Measurements from ENCODE around the gene EFCAB3. TPM values are rescaled to one million over a fixed set of nuclear protein-coding genes. Genes with fewer than 3 reads are reported as not detected.

EFCAB3 gene
- polyA plus RNA-seq (2012; ENCODE audit: insufficient read length, low read depth), result not detected

DNA sequence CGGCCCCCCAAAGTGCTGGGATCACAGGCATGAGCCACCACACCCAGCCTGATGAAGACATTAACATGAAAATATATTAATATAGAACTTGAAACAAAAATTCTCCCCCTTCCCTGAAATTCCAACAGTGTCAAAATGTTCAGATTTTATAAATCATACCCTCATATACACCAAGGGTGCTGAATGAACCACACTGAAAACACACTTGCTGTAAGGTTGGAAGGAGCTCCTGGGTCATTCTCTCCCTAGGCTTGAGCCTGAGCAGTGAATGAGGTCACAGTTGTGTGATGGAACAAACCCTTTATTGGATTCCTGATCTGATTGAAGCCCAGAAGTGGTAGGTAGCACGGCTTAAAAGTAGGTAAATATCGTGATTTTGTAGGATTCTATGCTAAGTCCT is at the start of gene EFCAB3:
TSS of gene EFCAB3 (plus strand) at position 301 of the 400 bp plus-strand sequence. CDS start 2,427 bp downstream, outside the sequence.
- TF ChIP-seq FOXP2 (optimal IDR thresholded peaks at IDR 0.05; ENCODE audit: borderline replicate concordance, extremely low read depth, extremely low read length, insufficient read depth) (no peak), TAF1 (IDR thresholded peaks at IDR 0.05; ENCODE audit: borderline replicate concordance, insufficient read depth, low read length) (no peak), POLR2AphosphoS5 (IDR thresholded peaks at IDR 0.05; ENCODE audit: low read depth, low read length) (no peak), SIN3A (IDR thresholded peaks at IDR 0.05; ENCODE audit: borderline replicate concordance, insufficient read depth, low read length) (no peak)
- TF ChIP-seq, protein P1, sequence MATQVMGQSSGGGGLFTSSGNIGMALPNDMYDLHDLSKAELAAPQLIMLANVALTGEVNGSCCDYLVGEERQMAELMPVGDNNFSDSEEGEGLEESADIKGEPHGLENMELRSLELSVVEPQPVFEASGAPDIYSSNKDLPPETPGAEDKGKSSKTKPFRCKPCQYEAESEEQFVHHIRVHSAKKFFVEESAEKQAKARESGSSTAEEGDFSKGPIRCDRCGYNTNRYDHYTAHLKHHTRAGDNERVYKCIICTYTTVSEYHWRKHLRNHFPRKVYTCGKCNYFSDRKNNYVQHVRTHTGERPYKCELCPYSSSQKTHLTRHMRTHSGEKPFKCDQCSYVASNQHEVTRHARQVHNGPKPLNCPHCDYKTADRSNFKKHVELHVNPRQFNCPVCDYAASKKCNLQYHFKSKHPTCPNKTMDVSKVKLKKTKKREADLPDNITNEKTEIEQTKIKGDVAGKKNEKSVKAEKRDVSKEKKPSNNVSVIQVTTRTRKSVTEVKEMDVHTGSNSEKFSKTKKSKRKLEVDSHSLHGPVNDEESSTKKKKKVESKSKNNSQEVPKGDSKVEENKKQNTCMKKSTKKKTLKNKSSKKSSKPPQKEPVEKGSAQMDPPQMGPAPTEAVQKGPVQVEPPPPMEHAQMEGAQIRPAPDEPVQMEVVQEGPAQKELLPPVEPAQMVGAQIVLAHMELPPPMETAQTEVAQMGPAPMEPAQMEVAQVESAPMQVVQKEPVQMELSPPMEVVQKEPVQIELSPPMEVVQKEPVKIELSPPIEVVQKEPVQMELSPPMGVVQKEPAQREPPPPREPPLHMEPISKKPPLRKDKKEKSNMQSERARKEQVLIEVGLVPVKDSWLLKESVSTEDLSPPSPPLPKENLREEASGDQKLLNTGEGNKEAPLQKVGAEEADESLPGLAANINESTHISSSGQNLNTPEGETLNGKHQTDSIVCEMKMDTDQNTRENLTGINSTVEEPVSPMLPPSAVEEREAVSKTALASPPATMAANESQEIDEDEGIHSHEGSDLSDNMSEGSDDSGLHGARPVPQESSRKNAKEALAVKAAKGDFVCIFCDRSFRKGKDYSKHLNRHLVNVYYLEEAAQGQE (IDR thresholded peaks at IDR 0.05; ENCODE audit: insufficient read depth in 1 of 2, low read depth in 2 of 2, low read length in 2 of 2), result no peak

DNA sequence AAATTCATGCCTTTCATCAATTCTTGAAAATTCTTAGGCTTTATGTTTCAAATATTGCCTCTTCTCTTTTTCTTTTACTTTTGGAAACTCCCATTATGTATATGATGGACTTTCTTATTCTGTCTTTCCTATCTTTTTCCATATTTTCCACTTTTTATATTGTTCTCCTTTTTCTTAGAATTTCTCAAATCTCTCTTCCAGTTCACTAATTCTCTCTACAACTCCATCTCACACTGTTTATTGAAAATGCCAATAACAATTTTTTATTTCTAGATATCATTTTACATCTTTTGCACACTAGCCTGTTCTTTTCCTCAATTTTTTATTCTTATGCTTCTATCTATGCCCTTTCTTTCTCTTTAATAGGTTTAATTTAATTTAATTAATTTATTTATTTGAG is 43.8 kb upstream of the EFCAB3 start:
- TF ChIP-seq SIN3A (IDR thresholded peaks at IDR 0.05; ENCODE audit: borderline replicate concordance, insufficient read depth, low read length) (no peak), POLR2AphosphoS5 (IDR thresholded peaks at IDR 0.05; ENCODE audit: low read depth, low read length) (no peak), TAF1 (IDR thresholded peaks at IDR 0.05; ENCODE audit: borderline replicate concordance, insufficient read depth, low read length) (no peak), FOXP2 (optimal IDR thresholded peaks at IDR 0.05; ENCODE audit: borderline replicate concordance, extremely low read depth, extremely low read length, insufficient read depth) (no peak)
- TF ChIP-seq, protein P1 (IDR thresholded peaks at IDR 0.05; ENCODE audit: insufficient read depth in 1 of 2, low read depth in 2 of 2, low read length in 2 of 2), result no peak

DNA sequence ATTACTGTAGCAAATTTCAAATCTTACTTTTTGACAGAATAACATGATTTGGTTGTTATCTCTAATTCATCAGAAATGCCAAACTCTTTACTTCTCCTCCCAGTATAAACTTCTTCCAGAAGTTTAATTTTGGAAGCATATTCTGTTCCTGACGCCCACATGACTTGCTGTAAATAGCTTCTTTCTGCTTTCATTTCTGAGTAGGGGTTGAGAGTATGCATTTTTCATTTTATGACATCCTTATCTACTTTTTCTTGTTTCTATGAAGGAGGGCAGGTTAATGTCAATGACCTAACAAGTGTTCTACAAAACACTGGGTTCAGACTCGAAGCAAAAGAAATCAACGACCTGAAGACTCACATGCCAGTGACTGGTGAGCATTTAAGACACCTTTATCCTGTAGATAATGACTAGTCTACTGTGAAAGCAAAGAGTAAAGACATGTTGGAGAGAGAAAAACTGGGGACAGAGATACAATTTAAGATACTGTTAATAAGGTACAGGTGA is 36.5 kb upstream of the EFCAB3 start:
- TF ChIP-seq FOXP2 (optimal IDR thresholded peaks at IDR 0.05; ENCODE audit: borderline replicate concordance, extremely low read depth, extremely low read length, insufficient read depth) (no peak), POLR2AphosphoS5 (IDR thresholded peaks at IDR 0.05; ENCODE audit: low read depth, low read length) (no peak), TAF1 (IDR thresholded peaks at IDR 0.05; ENCODE audit: borderline replicate concordance, insufficient read depth, low read length) (no peak), SIN3A (IDR thresholded peaks at IDR 0.05; ENCODE audit: borderline replicate concordance, insufficient read depth, low read length) (no peak)
- TF ChIP-seq, protein P1 (IDR thresholded peaks at IDR 0.05; ENCODE audit: insufficient read depth in 1 of 2, low read depth in 2 of 2, low read length in 2 of 2), result no peak

DNA sequence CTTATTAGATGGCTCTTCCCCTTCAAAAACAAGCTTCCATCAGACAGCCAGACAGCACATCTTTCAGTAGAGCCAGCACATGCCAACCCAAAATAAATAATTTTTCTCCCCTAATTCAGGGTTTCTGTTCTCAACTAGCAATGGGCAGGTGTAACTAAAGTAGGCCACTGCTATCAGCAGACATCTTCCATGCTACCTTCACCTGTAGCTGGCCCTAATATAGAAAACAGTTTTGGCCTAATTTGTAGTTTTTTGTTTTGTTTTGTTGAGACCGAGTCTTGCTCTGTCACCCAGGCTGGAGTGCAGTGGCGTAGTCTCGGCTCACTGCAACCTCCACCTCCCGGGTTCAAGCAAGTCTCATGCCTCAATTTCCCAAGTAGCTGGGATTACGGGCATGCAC is 29.2 kb upstream of the EFCAB3 start:
- TF ChIP-seq, protein P1 (IDR thresholded peaks at IDR 0.05; ENCODE audit: insufficient read depth in 1 of 2, low read depth in 2 of 2, low read length in 2 of 2), result no peak
- TF ChIP-seq TAF1 (IDR thresholded peaks at IDR 0.05; ENCODE audit: borderline replicate concordance, insufficient read depth, low read length) (no peak), FOXP2 (optimal IDR thresholded peaks at IDR 0.05; ENCODE audit: borderline replicate concordance, extremely low read depth, extremely low read length, insufficient read depth) (no peak), SIN3A (IDR thresholded peaks at IDR 0.05; ENCODE audit: borderline replicate concordance, insufficient read depth, low read length) (no peak), POLR2AphosphoS5 (IDR thresholded peaks at IDR 0.05; ENCODE audit: low read depth, low read length) (no peak)
